Activated CD4-positive, alpha-beta T cell treated with anti-CD3 and anti-CD28 coated beads for 4 hours (primary cell): ENCODE measurements around the gene COL19A1.

ENCODE experiments used
- DNase-seq, 2 donors: peaks; one replicate each; pipeline ENCODE4 v3.0.0-alpha.2; 2020

COL19A1 gene

DNA sequence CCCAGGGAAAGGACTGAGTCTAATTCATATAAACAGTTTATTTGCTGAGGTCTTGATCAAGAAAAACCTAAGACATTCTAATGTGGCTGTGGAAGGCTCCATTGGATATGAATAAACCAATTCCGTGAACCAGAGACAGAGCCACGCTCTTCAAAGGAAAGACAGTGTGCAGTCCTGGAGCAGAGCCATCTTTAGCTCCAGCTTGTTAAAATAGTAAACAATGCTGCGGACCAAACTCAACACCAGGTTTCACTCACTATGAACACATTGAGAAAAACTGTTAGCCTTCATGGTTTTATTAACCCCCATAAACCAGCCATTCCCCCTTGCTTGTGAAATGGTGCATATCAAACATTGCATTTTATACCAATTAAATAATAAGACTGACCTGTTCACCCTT, 374.7 kb downstream of the COL19A1 start:
- no peak for DNase-seq

DNA sequence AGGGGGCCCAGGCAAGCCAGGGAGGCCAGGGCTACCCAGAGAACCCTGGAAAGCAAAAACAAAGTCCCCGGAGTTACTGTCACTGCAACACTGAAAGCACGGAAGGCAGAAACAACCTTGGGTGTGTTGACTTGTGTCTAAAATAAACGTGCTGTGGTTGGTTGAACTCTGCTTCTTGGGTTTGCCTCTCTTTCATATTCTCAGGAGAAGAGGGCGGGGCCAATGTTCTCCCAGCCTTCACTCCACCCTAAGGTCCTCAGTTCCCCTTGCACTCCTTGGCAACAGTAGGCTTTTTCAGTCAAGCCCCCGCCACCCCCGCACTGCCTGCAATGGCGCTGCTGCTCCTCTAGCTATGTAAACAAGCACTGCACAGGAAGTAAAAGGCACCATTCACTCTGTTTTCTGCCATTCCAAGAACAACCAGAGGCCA, 375.6 kb downstream of the COL19A1 start:
- DNase-seq, result no peak

GRCh38 chr6:70246118-70246517, 379.8 kb downstream of the COL19A1 start:
- DNase-seq, result no peak

GRCh38 chr6:70252604-70253003, 386.2 kb downstream of the COL19A1 start:
- DNase-seq, result no peak

DNA sequence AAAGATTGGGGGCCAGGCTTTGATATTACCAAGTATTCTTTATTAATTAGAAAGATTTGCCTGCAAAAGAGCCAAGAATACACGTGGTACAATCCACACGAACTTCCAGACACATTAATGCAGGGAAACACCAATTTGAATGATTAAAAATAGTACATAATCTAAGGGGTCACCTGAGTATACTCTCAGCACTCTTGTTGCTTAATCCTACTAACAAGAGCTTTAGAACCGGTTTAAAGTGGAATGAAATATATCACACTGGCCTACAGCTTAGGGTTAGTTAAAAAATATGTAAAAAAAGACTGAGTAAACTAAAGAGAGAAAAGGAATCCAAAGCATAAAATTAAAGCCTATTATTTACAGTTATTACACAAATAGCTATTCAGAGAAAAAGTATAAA, 387.6 kb downstream of the COL19A1 start:
- DNase-seq, result no peak

- DNase-seq, result no peak
These were observed 388.4 kb downstream of the COL19A1 start for GRCh38 chr6:70254784-70255183.

- no peak for DNase-seq
These were observed 391.5 kb downstream of the COL19A1 start for GRCh38 chr6:70257768-70258273.

DNA sequence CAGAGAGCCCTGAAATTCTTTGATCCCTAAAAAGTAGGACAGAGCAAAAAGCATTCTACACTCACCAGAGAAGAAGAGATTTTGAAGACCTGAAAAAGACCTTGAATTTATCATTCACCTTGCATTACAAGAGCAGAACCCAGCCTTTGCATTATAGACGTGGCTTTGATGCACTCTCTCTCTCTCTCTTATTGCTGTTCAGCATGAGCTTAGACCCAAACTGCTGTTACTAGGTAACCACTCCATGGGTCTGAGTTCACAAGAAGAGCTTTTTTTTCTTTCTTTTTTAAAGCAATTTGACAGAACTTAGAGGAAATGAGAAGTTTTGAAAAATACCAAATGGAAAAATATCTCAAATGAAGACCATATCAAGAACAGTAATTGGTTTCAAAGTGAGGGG, 392.1 kb downstream of the COL19A1 start:
- DNase-seq, result no peak
